Measurements from ENCODE around the gene CHRNG. TPM values are rescaled to one million over a fixed set of nuclear protein-coding genes. Genes with fewer than 3 reads are reported as not detected.

The CHRNG gene
- total RNA-seq, 2 donors from 2014 or later = not detected

DNA sequence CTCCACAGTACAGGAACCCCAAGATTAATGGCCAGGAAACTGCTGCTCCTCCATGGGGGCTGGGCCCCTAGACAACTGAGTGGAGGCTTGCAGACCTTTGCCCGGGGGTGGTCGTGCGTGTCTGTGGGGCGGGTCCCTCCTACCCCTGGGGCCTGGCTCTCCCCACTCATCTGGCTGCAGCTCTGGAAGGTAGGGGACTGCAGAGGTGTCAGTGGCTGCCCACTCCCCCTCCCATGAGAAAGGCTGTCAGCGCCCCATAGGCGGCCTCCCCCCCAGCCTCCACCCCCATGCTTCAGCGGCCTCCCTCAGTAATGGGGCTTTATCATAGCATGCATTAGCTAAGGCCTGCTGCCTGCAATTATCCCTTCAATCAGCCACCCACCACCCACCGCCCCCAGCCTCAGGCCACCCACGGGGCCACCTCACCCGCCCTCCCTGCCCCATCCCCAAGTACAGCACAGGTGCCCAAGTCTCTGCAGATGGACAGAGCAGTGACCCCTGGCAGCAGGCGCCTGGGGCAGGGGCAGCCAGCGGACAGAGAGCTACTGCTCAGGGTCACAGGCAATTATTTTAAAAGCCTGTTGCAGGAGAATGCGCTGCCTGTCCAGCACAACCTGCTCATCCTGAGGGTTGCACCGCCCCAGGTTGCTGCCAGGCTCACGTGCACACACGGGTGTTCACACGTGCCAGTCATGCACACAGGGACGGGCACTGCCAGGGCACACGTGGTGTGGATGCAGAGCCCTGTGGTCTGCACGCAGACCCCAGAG, 42.8 kb upstream of the CHRNG start:
- 83 to 91% methylated on average over 10 to 20 of the region's 20 CpGs for WGBS, 2 experiments (ENCODE audit: insufficient coverage in 1 of 2, insufficient read length in 1 of 2)
- H3K9me3 Mint-ChIP-seq = no peaks in the 10 kb centered on the region
- H3K4me1 ChIP-seq (ENCODE audit: control insufficient read depth, insufficient read depth, low read length) = no peaks in the 10 kb centered on the region
- H3K9ac ChIP-seq (ENCODE audit: extremely low read depth, low read length, poor library complexity, severe bottlenecking) = no peak overlapping the region
- DNase-seq = no peak
- no peaks in the 10 kb centered on the region for H3K36me3 Mint-ChIP-seq (ENCODE audit: low read depth)
- TF ChIP-seq, protein P1, sequence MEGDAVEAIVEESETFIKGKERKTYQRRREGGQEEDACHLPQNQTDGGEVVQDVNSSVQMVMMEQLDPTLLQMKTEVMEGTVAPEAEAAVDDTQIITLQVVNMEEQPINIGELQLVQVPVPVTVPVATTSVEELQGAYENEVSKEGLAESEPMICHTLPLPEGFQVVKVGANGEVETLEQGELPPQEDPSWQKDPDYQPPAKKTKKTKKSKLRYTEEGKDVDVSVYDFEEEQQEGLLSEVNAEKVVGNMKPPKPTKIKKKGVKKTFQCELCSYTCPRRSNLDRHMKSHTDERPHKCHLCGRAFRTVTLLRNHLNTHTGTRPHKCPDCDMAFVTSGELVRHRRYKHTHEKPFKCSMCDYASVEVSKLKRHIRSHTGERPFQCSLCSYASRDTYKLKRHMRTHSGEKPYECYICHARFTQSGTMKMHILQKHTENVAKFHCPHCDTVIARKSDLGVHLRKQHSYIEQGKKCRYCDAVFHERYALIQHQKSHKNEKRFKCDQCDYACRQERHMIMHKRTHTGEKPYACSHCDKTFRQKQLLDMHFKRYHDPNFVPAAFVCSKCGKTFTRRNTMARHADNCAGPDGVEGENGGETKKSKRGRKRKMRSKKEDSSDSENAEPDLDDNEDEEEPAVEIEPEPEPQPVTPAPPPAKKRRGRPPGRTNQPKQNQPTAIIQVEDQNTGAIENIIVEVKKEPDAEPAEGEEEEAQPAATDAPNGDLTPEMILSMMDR (conservative IDR thresholded peaks at IDR 0.05) = no peak
- H3K27me3 Mint-ChIP-seq (ENCODE audit: insufficient read depth) = peaks cover 26% of the 10 kb centered on the region
- H3K4me3 ChIP-seq (ENCODE audit: low read length) = no peak overlapping the region
- peaks cover 9% of the 10 kb centered on the region for H3K27me3 ChIP-seq (ENCODE audit: control insufficient read depth, insufficient read depth, low read length, poor library complexity, severe bottlenecking)
- H3K27ac Mint-ChIP-seq = no peak overlapping the region
- H3K27ac ChIP-seq (ENCODE audit: low read depth, low read length) = no peak overlapping the region
- H3K4me1 Mint-ChIP-seq = peaks cover 6% of the 10 kb centered on the region
- H3K36me3 ChIP-seq (ENCODE audit: control insufficient read depth, insufficient read depth, low read length) = no peaks in the 10 kb centered on the region
- H3K4me3 Mint-ChIP-seq = no peak overlapping the region
- H3K9me3 ChIP-seq (ENCODE audit: control insufficient read depth, low read length) = no peaks in the 10 kb centered on the region

DNA sequence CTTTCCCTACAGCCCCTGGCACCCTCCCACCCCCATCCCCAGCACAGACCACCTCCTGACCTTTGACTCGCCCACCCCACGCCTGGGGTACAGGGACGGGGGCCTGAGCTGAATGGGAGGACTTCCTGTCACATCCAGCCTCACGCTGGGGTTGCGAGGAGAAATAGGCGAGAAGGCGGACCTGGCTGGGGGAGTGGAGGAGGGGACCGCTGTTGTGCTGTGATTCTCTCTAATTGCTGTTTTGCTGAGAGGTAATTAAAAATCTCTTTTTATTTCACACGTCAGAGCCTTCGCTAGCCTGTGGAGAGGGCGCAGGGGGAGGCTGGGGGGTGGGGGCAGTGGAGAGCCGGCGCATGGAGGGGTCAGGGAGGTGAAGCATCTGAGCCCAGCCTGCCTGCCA, 42.1 kb upstream of the CHRNG start:
- DNase-seq = no peak
- Histone ChIP-seq H3K4me1 (ENCODE audit: control insufficient read depth, insufficient read depth, low read length) (peaks cover under 1% of the 10 kb centered on the region), H3K36me3 (ENCODE audit: control insufficient read depth, insufficient read depth, low read length) (no peaks in the 10 kb centered on the region), H3K4me3 (ENCODE audit: low read length) (no peak overlapping the region), H3K9me3 (ENCODE audit: control insufficient read depth, low read length) (no peaks in the 10 kb centered on the region), H3K9ac (ENCODE audit: extremely low read depth, low read length, poor library complexity, severe bottlenecking) (no peak overlapping the region), H3K27ac (ENCODE audit: low read depth, low read length) (no peak overlapping the region), H3K27me3 (ENCODE audit: control insufficient read depth, insufficient read depth, low read length, poor library complexity, severe bottlenecking) (peaks cover 11% of the 10 kb centered on the region)
- Mint-ChIP-seq H3K4me1 (peaks cover 7% of the 10 kb centered on the region), H3K36me3 (ENCODE audit: low read depth) (no peaks in the 10 kb centered on the region), H3K4me3 (no peak overlapping the region), H3K27ac (no peak overlapping the region), H3K27me3 (ENCODE audit: insufficient read depth) (peaks cover 24% of the 10 kb centered on the region), H3K9me3 (no peaks in the 10 kb centered on the region)
- TF ChIP-seq, protein P1 (conservative IDR thresholded peaks at IDR 0.05) = no peak
- 67 to 71% methylated on average over 1 to 13 of the region's 13 CpGs for WGBS, 2 experiments (ENCODE audit: insufficient coverage in 1 of 2, insufficient read length in 1 of 2)

DNA sequence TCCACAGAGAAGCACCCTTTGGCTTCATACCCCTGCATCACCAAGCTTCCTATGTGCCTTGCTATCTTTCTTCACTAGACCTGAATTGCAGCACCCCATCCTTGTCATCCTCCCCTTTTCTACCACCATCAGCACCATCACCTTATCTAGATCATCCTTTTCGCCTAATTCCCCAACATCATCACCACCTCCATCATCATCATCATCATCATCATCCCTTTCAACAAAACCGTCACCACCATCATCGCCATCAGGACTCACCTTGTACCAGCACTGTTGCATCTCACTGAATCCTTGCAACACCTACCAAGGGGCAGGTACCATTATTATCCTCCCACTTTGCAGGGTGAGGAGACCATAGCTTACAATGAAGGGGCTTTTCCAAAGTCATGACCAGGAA, 41.0 kb upstream of the CHRNG start:
- TF ChIP-seq, protein P1 (conservative IDR thresholded peaks at IDR 0.05) = no peak
- H3K27ac Mint-ChIP-seq = no peak overlapping the region
- Histone ChIP-seq H3K9me3 (ENCODE audit: control insufficient read depth, low read length) (no peaks in the 10 kb centered on the region), H3K27me3 (ENCODE audit: control insufficient read depth, insufficient read depth, low read length, poor library complexity, severe bottlenecking) (peaks cover 20% of the 10 kb centered on the region), H3K4me1 (ENCODE audit: control insufficient read depth, insufficient read depth, low read length) (peaks cover 3% of the 10 kb centered on the region), H3K4me3 (ENCODE audit: low read length) (no peak overlapping the region), H3K9ac (ENCODE audit: extremely low read depth, low read length, poor library complexity, severe bottlenecking) (no peak overlapping the region), H3K27ac (ENCODE audit: low read depth, low read length) (no peak overlapping the region), H3K36me3 (ENCODE audit: control insufficient read depth, insufficient read depth, low read length) (no peaks in the 10 kb centered on the region)
- no peak for DNase-seq
- no peak overlapping the region for H3K4me3 Mint-ChIP-seq
- no peaks in the 10 kb centered on the region for H3K9me3 Mint-ChIP-seq
- peaks cover 28% of the 10 kb centered on the region for H3K27me3 Mint-ChIP-seq (ENCODE audit: insufficient read depth)
- 93 to 100% methylated on average over 1 to 3 of the region's 3 CpGs for WGBS, 2 experiments (ENCODE audit: insufficient coverage in 1 of 2, insufficient read length in 1 of 2)
- H3K4me1 Mint-ChIP-seq = peaks cover 6% of the 10 kb centered on the region
- H3K36me3 Mint-ChIP-seq (ENCODE audit: low read depth) = no peaks in the 10 kb centered on the region

All from endodermal cell (in vitro differentiated cells).